SU-DHL-6 (cell line): ENCODE measurements around the gene BIN1.

ENCODE experiments used
- CTCF ChIP-seq: fragments of 200-600 bp; sonication (generic); IDR thresholded peaks from one replicate; pipeline ENCODE4 v1.5.1; 2017; ENCODE audit warnings: antibody characterized with exemption, mild to moderate bottlenecking, low read length, moderate library complexity; ENCODE audit not compliant: insufficient read depth, poor library complexity, severe bottlenecking
- EZH2phosphoT487 ChIP-seq: fragments of 200-600 bp; sonication (generic), shearing (Covaris generic); conservative IDR thresholded peaks from 2 replicates; pipeline ENCODE4 v1.6.1; 2018; ENCODE audit warnings: mild to moderate bottlenecking, antibody characterized with exemption, low read length, moderate library complexity, mixed read lengths

GRCh38 chr2:127139766-127140165 is 32.8 kb upstream of the BIN1 start:
- TF ChIP-seq EZH2phosphoT487 = no peak
- no peak for TF ChIP-seq CTCF
